Naive thymus-derived CD4-positive, alpha-beta T cell (primary cell): Measurements from ENCODE around the gene TNIP2. TPM values are rescaled to one million over a fixed set of nuclear protein-coding genes. Genes with fewer than 3 reads are reported as not detected.
A peak's percentile ranks its signal among the peaks of the same experiment; 100 is the strongest.

Experiments used
- ATAC-seq: fragments of 150-1000 bp; cut with Tn5 transposase; 2 replicates; pipeline ENCODE4 v1.10.0; 2021; ENCODE audit warnings: mild to moderate bottlenecking, moderate library complexity
- CTCF ChIA-PET: fragments of 350-600 bp; sonication (Branson Sonifier 250); formaldehyde crosslinking; loops from one replicate; lab custom pipeline; 2021; ENCODE audit warnings: antibody characterized with exemption; lab: Charles Lee
- POLR2A ChIA-PET: fragments of 350-600 bp; sonication (Branson Sonifier 250); formaldehyde crosslinking; loops from one replicate; lab custom pipeline; 2021; ENCODE audit warnings: antibody characterized with exemption, inconsistent platforms; lab: Charles Lee
- DNase-seq, 9 donors: peaks; one replicate each; pipeline versions ENCODE4 v3.0.0 to v3.0.0-alpha.2; 2020 to 2022; ENCODE audit warnings: mixed read lengths in 1 of 9
- H3K27ac ChIP-seq: one replicate; pipeline ENCODE4 v1.7.0; 2013; ENCODE audit warnings: mild to moderate bottlenecking, low read depth, low read length, moderate library complexity
- H3K27me3 ChIP-seq, 2 donors: one replicate each; pipeline ENCODE4 v1.7.0; 2013; ENCODE audit warnings: low read length in 2 of 2, mild to moderate bottlenecking in 2 of 2, moderate library complexity in 2 of 2; ENCODE audit not compliant: control insufficient read depth in 2 of 2, insufficient read depth in 2 of 2
- H3K36me3 ChIP-seq, 3 experiments: 1 replicate in 2 of 3; 2 replicates in 1 of 3; pipeline ENCODE4 v1.7.0; 2013; ENCODE audit warnings: low read length in 3 of 3, mild to moderate bottlenecking in 3 of 3, moderate library complexity in 1 of 3; ENCODE audit not compliant: insufficient read depth in 3 of 3, control insufficient read depth in 2 of 3
- H3K4me1 ChIP-seq, 2 donors: one replicate each; pipeline ENCODE4 v1.7.0; 2013; ENCODE audit warnings: low read length in 2 of 2, mild to moderate bottlenecking in 2 of 2, moderate library complexity in 1 of 2; ENCODE audit not compliant: control insufficient read depth in 2 of 2, insufficient read depth in 2 of 2
- H3K4me3 ChIP-seq: 2 replicates; pipeline ENCODE4 v1.7.0; 2013; ENCODE audit warnings: mild to moderate bottlenecking, low read length
- H3K9me3 ChIP-seq, 3 experiments: 1 replicate in 2 of 3; 2 replicates in 1 of 3; pipeline ENCODE4 v1.7.0; 2013; ENCODE audit warnings: low read length in 3 of 3; ENCODE audit not compliant: control insufficient read depth in 2 of 3
- H3K27ac Mint-ChIP-seq, 9 donors: one replicate each; pipeline ENCODE4 v1.8.0; 2020 to 2022; ENCODE audit warnings: mixed read lengths in 9 of 9, mild to moderate bottlenecking in 8 of 9, moderate library complexity in 5 of 9, inconsistent platforms in 2 of 9
- H3K27me3 Mint-ChIP-seq, 5 donors: one replicate each; pipeline ENCODE4 v1.8.0; 2021 to 2022; ENCODE audit warnings: mixed read lengths in 5 of 5, mild to moderate bottlenecking in 1 of 5
- H3K36me3 Mint-ChIP-seq, 5 donors: one replicate each; pipeline ENCODE4 v1.8.0; 2020 to 2022; ENCODE audit warnings: mixed read lengths in 5 of 5, mild to moderate bottlenecking in 3 of 5, inconsistent platforms in 1 of 5
- H3K4me1 Mint-ChIP-seq, 7 donors: one replicate each; pipeline ENCODE4 v1.8.0; 2020 to 2022; ENCODE audit warnings: mixed read lengths in 7 of 7, mild to moderate bottlenecking in 3 of 7, inconsistent platforms in 1 of 7
- H3K4me3 Mint-ChIP-seq, 10 donors: one replicate each; pipeline ENCODE4 v1.8.0; 2020 to 2022; ENCODE audit warnings: mild to moderate bottlenecking in 10 of 10, mixed read lengths in 10 of 10, moderate library complexity in 6 of 10, inconsistent platforms in 2 of 10
- H3K9me3 Mint-ChIP-seq, 11 donors: one replicate each; pipeline ENCODE4 v1.8.0; 2020 to 2022; ENCODE audit warnings: mixed read lengths in 11 of 11, mild to moderate bottlenecking in 4 of 11, inconsistent platforms in 1 of 11, moderate library complexity in 1 of 11
- intact Hi-C, 2 donors: fragments of 100-400 bp; cut with micrococcal nuclease; formaldehyde crosslinking; loops; one replicate each; pipeline ENCODE4 v1.15.1; 2023
- polyA plus RNA-seq, 2 donors: library from polyadenylated mRNA; unstranded; fragments of 300-500 nt; fragmentation: Illumina TruSeq; gene quantifications; one replicate each; pipeline ENCODE4 v1.2.3, GENCODE V29; 2021
- total RNA-seq, 6 experiments: library from RNA in 5 of 6; stranded (reverse) in 5 of 6; gene quantifications; 1 replicate in 5 of 6; 2 replicates in 1 of 6; pipeline ENCODE4 v1.2.3 and lab custom pipeline; 2021 to 2026

TNIP2 gene
- total and polyA plus RNA-seq, 7 experiments from 2014 or later, result 33.6 to 56.0 (median 43.6) TPM

DNA sequence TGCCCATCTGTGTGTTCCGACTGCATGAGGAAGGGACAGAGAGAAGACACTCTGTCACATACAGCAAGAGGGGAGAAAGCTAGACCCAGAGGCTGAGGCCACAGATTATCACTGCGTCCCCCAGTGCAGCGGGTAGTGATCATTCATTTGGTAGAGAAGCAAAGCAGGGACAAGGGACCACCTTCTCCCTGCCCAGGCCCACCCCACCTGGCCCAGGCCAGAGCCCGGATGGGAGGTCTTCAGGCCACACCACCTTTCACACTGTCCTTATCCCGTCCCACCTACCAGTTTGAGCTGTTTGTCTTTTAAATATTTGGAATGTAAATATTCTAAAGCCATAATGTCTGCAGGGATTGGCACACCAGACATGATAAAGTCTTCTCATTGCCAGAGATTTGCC is 10.6 kb downstream of the TNIP2 start:
- peak overlapping the region; percentile 53 for H3K27ac ChIP-seq
- DNase-seq (no peak), ATAC-seq (no peak)
- Mint-ChIP-seq H3K36me3 (peaks cover 4 to 38% (median 23%) of the 10 kb centered on the region in 5 donors), H3K9me3 (no peaks in the 10 kb centered on the region), H3K27me3 (no peaks in the 10 kb centered on the region), H3K4me3 (peak overlapping the region in 1 of 10 donors; percentile 42), H3K4me1 (peaks cover 5 to 56% (median 10%) of the 10 kb centered on the region in 7 donors), H3K27ac (peak overlapping the region in 6 of 9 donors; percentile 36 to 93 (median 79))
- H3K4me3 ChIP-seq, result no peak overlapping the region
- intact Hi-C loops, result no loop called here
- POLR2A ChIA-PET, result no interaction called here
- CTCF ChIA-PET, result no interaction called here
- peaks cover 6 to 68% (median 30%) of the 10 kb centered on the region in 3 experiments for H3K36me3 ChIP-seq
- H3K4me1 ChIP-seq, result peaks cover 0 to 24% of the 10 kb centered on the region in 2 donors
- H3K27me3 ChIP-seq, result no peaks in the 10 kb centered on the region
- H3K9me3 ChIP-seq, result no peaks in the 10 kb centered on the region

DNA sequence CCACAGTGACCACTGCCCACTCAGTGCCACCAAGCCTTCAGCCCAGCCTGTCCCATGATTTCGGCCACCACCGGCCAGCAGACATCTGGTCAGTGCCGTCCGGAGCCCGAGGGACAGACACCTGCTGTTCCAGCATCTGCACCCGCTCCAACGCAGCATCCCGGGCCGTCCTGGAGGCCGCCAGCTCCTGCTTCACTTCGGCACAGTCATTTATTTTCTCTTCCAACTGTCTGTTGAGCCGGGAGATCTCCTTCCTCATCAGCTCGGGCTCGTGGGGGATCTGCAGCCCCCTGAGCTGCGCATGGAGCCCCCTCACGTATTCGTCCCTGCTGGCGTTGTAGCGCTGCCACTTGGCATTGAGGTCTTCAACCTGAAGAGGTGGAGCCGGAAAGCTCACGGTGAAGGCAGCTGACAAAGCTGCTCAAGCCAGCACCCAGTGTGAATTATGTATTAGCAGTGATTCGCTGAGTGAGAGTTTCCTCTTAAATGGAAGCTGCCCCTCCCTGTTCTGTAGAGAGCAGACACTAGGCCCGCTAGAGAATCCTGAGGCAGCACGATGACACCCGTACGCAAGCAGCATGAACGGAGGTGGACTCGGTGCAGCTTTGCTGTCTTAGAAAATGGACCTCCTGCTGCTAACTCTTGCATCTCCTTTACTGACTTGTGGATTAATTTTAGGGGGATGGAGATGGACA is 11.4 kb downstream of the TNIP2 start:
- intact Hi-C loops, result no loop called here
- no peak overlapping the region for H3K4me3 Mint-ChIP-seq
- peaks cover 6 to 68% (median 30%) of the 10 kb centered on the region in 3 experiments for H3K36me3 ChIP-seq
- CTCF ChIA-PET, result interaction anchor here (0.6 kb wide), 1 partner anchor 304 kb away, joined by 4 read pairs; no protein-coding TSS in a partner anchor
- H3K4me1 Mint-ChIP-seq, result peaks cover 7 to 55% (median 9%) of the 10 kb centered on the region in 7 donors
- DNase-seq (no peak), ATAC-seq (no peak)
- H3K36me3 Mint-ChIP-seq, result peaks cover 4 to 42% (median 23%) of the 10 kb centered on the region in 5 donors
- POLR2A ChIA-PET, result no interaction called here
- no peaks in the 10 kb centered on the region for H3K27me3 Mint-ChIP-seq
- no peaks in the 10 kb centered on the region for H3K9me3 ChIP-seq
- peaks cover 0 to 24% of the 10 kb centered on the region in 2 donors for H3K4me1 ChIP-seq
- no peaks in the 10 kb centered on the region for H3K9me3 Mint-ChIP-seq
- H3K27ac Mint-ChIP-seq, result peak overlapping the region in 5 of 9 donors; percentile 8 to 93 (median 80)
- no peaks in the 10 kb centered on the region for H3K27me3 ChIP-seq
- H3K4me3 ChIP-seq, result no peak overlapping the region
- H3K27ac ChIP-seq, result no peak overlapping the region

DNA sequence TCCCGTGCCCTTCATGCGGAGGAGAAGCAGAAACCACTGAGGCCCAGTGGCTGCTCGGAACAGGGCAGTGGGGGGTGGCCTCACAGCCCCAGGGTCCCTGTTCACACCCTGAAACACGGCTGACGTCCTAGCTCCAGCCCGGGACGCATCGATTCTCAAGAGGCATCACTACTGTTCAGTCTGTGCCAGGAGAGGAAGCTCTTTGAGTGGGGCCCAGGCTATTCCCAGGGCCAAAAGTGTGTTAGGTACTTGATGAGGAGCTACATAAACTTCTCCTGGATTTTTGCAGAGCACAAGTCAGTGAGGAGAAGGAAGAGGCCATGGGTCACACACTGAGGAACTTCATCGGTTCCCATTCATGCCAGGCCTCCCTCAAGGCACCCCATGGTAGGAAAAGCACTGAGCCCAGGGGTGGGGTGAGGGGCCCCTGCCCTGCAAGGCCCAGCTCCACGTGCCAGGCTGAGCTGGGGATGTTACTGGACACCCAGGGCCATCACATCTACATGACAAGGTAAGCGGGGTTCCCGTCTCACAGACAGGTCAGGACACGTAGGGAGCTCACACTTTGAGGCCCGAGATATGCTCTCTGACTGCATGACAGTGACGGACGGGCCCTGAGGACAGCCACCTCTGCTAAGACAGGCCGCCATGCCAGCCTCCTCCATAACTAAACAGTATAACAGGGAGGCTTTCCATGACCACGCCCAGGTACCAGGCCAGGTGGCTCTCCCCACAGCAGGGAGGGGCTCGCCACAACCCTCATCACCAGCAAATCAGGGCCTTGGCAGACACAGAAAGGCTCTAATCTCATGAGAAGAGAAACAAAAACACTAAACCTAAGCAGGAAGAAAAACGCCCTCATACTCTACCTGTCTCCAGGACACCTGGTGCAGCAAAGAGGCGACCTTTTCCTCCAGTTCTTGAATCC is 12.4 kb downstream of the TNIP2 start:
- H3K4me1 Mint-ChIP-seq, result peaks cover 7 to 50% (median 9%) of the 10 kb centered on the region in 7 donors

DNA sequence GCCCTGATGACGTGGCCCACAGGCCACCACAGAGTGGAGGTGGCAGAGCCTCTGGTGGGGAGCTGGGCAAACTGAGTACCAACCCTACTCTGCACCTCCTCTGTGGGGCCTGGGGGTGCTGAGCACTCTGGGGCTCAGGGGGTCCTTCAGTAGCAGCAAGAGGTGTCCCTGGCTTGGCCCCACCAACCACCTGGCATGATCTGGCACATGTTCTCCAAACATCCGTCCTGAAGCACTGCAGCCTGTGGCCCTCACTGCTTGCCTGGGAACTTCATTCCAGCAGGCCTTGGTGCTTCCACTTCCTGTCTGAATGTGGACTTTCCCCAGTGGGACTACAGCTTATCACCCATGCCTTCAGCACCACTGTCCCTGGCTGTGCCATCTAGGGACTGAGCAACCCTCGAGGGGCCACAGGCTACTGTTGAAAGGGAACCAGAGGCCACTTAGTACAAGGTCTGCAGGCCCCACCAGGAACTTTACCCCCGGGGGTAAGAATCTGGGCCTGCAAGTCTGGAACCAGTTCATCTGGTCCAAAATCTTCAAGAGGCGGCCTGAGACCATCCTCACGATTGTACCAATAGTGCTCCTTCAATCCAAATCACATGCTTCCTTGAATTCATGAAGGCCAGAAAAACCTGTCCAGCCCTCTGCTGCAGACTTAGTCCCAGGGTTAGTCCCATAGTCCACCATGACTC is 13.2 kb downstream of the TNIP2 start:
- Mint-ChIP-seq H3K27me3 (no peaks in the 10 kb centered on the region), H3K4me1 (peaks cover 9 to 49% (median 11%) of the 10 kb centered on the region in 7 donors), H3K36me3 (peaks cover 4 to 51% (median 31%) of the 10 kb centered on the region in 5 donors), H3K27ac (peak overlapping the region in 6 of 9 donors; percentile 19 to 59 (median 35)), H3K9me3 (peaks cover 0 to 4% (median 0%) of the 10 kb centered on the region in 11 donors), H3K4me3 (no peak overlapping the region)
- no peak for ATAC-seq
- no peak for DNase-seq
- Histone ChIP-seq H3K4me1 (peaks cover 0 to 24% of the 10 kb centered on the region in 2 donors), H3K27me3 (no peaks in the 10 kb centered on the region), H3K27ac (no peak overlapping the region), H3K4me3 (no peak overlapping the region), H3K36me3 (peaks cover 6 to 66% (median 30%) of the 10 kb centered on the region in 3 experiments), H3K9me3 (no peaks in the 10 kb centered on the region)
- intact Hi-C loops, result no loop called here
- ChIA-PET POLR2A (interaction anchor here (0.7 kb wide), 1 partner anchor 1556 kb away, joined by 3 read pairs; no protein-coding TSS in a partner anchor), CTCF (no interaction called here)

More for the DNA sequence above, 12.4 kb downstream of the TNIP2 start:
- Histone ChIP-seq H3K36me3 (peaks cover 6 to 68% (median 30%) of the 10 kb centered on the region in 3 experiments), H3K9me3 (no peaks in the 10 kb centered on the region), H3K27ac (no peak overlapping the region), H3K4me1 (peaks cover 0 to 24% of the 10 kb centered on the region in 2 donors), H3K4me3 (no peak overlapping the region), H3K27me3 (no peaks in the 10 kb centered on the region)
- Mint-ChIP-seq H3K27me3 (no peaks in the 10 kb centered on the region), H3K27ac (peak overlapping the region in 6 of 9 donors; percentile 28 to 93 (median 38)), H3K36me3 (peaks cover 4 to 43% (median 23%) of the 10 kb centered on the region in 5 donors), H3K9me3 (no peaks in the 10 kb centered on the region), H3K4me3 (no peak overlapping the region)
- CTCF ChIA-PET, result no interaction called here
- DNase-seq (no peak), ATAC-seq (no peak)
- intact Hi-C loops, result no loop called here
- POLR2A ChIA-PET, result interaction anchor here (0.7 kb wide), 1 partner anchor 1556 kb away, joined by 3 read pairs; no protein-coding TSS in a partner anchor

DNA sequence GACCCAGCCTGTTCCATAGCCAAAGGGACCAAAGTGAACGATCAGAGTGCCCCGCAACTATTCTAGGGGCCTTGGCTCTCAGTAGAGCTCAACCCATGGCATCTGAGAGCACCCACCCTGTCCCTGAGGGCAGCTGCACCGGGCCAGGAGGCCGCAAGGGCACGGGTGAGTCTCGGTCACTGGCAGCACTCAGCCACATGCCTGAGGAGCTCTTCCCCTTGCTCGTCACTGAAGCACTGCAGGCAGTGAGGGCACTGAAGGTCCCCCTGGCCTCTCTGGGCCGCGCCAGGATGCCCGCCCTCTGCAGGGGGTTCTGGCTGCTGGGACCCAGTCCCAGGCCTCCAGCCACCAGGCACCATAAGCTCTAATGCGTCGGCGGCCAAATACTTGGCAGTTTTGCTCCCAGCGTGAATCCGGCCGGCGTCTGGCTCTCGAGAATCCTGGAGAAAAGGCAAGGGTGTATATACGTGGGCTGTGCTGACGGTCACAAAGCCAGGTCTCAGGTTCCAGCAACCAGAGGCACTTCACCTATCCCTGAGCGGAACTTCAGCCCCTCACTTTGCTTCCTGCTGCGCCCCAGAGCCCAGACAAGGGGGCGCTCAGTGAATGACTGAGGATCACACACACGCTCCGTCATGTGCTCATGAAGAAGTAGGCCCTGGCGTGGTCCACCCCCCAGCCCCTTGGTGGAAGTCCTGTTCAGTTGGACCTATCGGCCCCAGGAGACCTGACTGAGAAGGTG is 13.9 kb downstream of the TNIP2 start:
- Histone ChIP-seq H3K4me1 (peaks cover 0 to 18% of the 10 kb centered on the region in 2 donors), H3K4me3 (no peak overlapping the region), H3K36me3 (peaks cover 6 to 59% (median 26%) of the 10 kb centered on the region in 3 experiments), H3K27me3 (no peaks in the 10 kb centered on the region), H3K27ac (no peak overlapping the region), H3K9me3 (no peaks in the 10 kb centered on the region)
- no peaks in the 10 kb centered on the region for H3K27me3 Mint-ChIP-seq
- ATAC-seq, result no peak
- peaks cover 0 to 4% (median 0%) of the 10 kb centered on the region in 11 donors for H3K9me3 Mint-ChIP-seq
- H3K36me3 Mint-ChIP-seq, result peaks cover 0 to 45% (median 26%) of the 10 kb centered on the region in 5 donors
- ChIA-PET POLR2A (no interaction called here), CTCF (no interaction called here)
- no peak overlapping the region for H3K4me3 Mint-ChIP-seq
- H3K27ac Mint-ChIP-seq, result peak overlapping the region in 4 of 9 donors; percentile 38 to 65 (median 42)
- intact Hi-C loops, result no loop called here
- H3K4me1 Mint-ChIP-seq, result peaks cover 4 to 42% (median 6%) of the 10 kb centered on the region in 7 donors
- DNase-seq, result no peak
